Measurements from ENCODE around the gene NXPH2. TPM values are rescaled to one million over a fixed set of nuclear protein-coding genes. Genes with fewer than 3 reads are reported as not detected.

The NXPH2 gene
- total RNA-seq, 1 experiment from 2014 or later = 0.94 TPM

- H3K4me3 Mint-ChIP-seq = no peak overlapping the region
- H3K27me3 Mint-ChIP-seq (ENCODE audit: low read depth) = peaks cover 4% of the 10 kb centered on the region
- DNase-seq (ENCODE audit: low spot score) = no peak
- CTCF ChIA-PET = no interaction called here
- no peak for ATAC-seq
- H3K9me3 Mint-ChIP-seq = no peaks in the 10 kb centered on the region
- no peaks in the 10 kb centered on the region for H3K36me3 Mint-ChIP-seq
- H3K4me1 Mint-ChIP-seq = peaks cover 15% of the 10 kb centered on the region
- POLR2A ChIA-PET = no interaction called here
- TF ChIP-seq ZBTB21 (CRISPR knock-in tag; IDR thresholded peaks at IDR 0.05; ENCODE audit: borderline replicate concordance) = no peak
- no peak for TF ChIP-seq ZNF281 (CRISPR knock-in tag; IDR thresholded peaks at IDR 0.05)
- no peak for TF ChIP-seq ZNF396 (CRISPR knock-in tag; IDR thresholded peaks at IDR 0.05; ENCODE audit: borderline replicate concordance)
- no peak overlapping the region for H3K27ac Mint-ChIP-seq
Measured at GRCh38 chr2:138654146-138654545, 126.0 kb downstream of the NXPH2 start.

GRCh38 chr2:138652378-138652777 is 127.8 kb downstream of the NXPH2 start:
- H3K4me1 Mint-ChIP-seq = peaks cover 26% of the 10 kb centered on the region
- H3K27me3 Mint-ChIP-seq (ENCODE audit: low read depth) = peaks cover 4% of the 10 kb centered on the region
- DNase-seq (ENCODE audit: low spot score) (no peak), ATAC-seq (no peak)
- H3K27ac Mint-ChIP-seq = no peak overlapping the region
- no peaks in the 10 kb centered on the region for H3K9me3 Mint-ChIP-seq
- POLR2A ChIA-PET = no interaction called here
- H3K4me3 Mint-ChIP-seq = no peak overlapping the region
- no peaks in the 10 kb centered on the region for H3K36me3 Mint-ChIP-seq
- CTCF ChIA-PET = no interaction called here
- TF ChIP-seq GTF2I (CRISPR knock-in tag; conservative IDR thresholded peaks at IDR 0.05) (no peak), ZNF263 (CRISPR knock-in tag; IDR thresholded peaks at IDR 0.05; ENCODE audit: low read depth) (no peak), AR (CRISPR knock-in tag; IDR thresholded peaks at IDR 0.05) (no peak), PREB (CRISPR knock-in tag; IDR thresholded peaks at IDR 0.05; ENCODE audit: borderline replicate concordance) (no peak), AFF4 (CRISPR knock-in tag; IDR thresholded peaks at IDR 0.05; ENCODE audit: borderline replicate concordance) (no peak), IRF1 (CRISPR knock-in tag; IDR thresholded peaks at IDR 0.05) (no peak), ARID4B (CRISPR knock-in tag; IDR thresholded peaks at IDR 0.05; ENCODE audit: borderline replicate concordance) (no peak), ATF3 (CRISPR knock-in tag; conservative IDR thresholded peaks at IDR 0.05) (no peak), SP1 (CRISPR knock-in tag; conservative IDR thresholded peaks at IDR 0.05) (no peak), NFYB (CRISPR knock-in tag; conservative IDR thresholded peaks at IDR 0.05; ENCODE audit: low read depth) (no peak), EMX1 (CRISPR knock-in tag; IDR thresholded peaks at IDR 0.05) (no peak), GABPB1 (CRISPR knock-in tag; IDR thresholded peaks at IDR 0.05) (no peak), NFATC4 (CRISPR knock-in tag; IDR thresholded peaks at IDR 0.05) (no peak), ATF2 (CRISPR knock-in tag; IDR thresholded peaks at IDR 0.05; ENCODE audit: borderline replicate concordance, low read depth) (no peak)

Measured in WTC11 (cell line).